ENCODE measurements around the gene SLC25A44.
"Not testable (repeated sequence)": the region's sequence is repeated elsewhere in the genome, so short reads cannot be mapped to it uniquely, and the experiment has no call there.

GRCh38 chr1:156190265-156190664 is 3.6 kb upstream of the SLC25A44 start:
- TF ChIP-seq CTCF, POLR2A (IDR thresholded peaks at IDR 0.05): not testable (repeated sequence)
